GM10847 (cell line): Measurements from ENCODE around the gene SPARC.

Source experiments
- POLR2A ChIP-seq: IDR thresholded peaks from 2 replicates; pipeline ENCODE4 v1.6.1; 2011; ENCODE audit not compliant: insufficient read length; ENCODE audit errors: extremely low read depth

SPARC gene

GRCh38 chr5:151625285-151625684 lies 61.4 kb downstream of the SPARC start:
- TF ChIP-seq POLR2A, result no peak

- TF ChIP-seq POLR2A, result no peak
Measured at GRCh38 chr5:151624476-151624875, 62.2 kb downstream of the SPARC start.

- TF ChIP-seq POLR2A, result no peak
Measured at GRCh38 chr5:151622367-151623088, 64.2 kb downstream of the SPARC start.

- no peak for TF ChIP-seq POLR2A
Measured at GRCh38 chr5:151620461-151620840, 66.3 kb downstream of the SPARC start.

- TF ChIP-seq POLR2A, result no peak
Measured at GRCh38 chr5:151619812-151620460, 66.8 kb downstream of the SPARC start.

GRCh38 chr5:151618907-151619306 lies 67.8 kb downstream of the SPARC start:
- no peak for TF ChIP-seq POLR2A

- no peak for TF ChIP-seq POLR2A
Measured at GRCh38 chr5:151617841-151618710, 68.6 kb downstream of the SPARC start.

GRCh38 chr5:151617383-151617840 lies 69.3 kb downstream of the SPARC start:
- no peak for TF ChIP-seq POLR2A

- no peak for TF ChIP-seq POLR2A
Measured at GRCh38 chr5:151615431-151615830, 71.3 kb downstream of the SPARC start.

GRCh38 chr5:151614565-151614964 lies 72.2 kb downstream of the SPARC start:
- no peak for TF ChIP-seq POLR2A

GRCh38 chr5:151612689-151613427 lies 73.9 kb downstream of the SPARC start:
- no peak for TF ChIP-seq POLR2A

GRCh38 chr5:151611127-151611775 lies 75.5 kb downstream of the SPARC start:
- TF ChIP-seq POLR2A, result no peak
